ENCODE results near the gene KAT6B. TPM values are rescaled to one million over a fixed set of nuclear protein-coding genes. Genes with fewer than 3 reads are reported as not detected.

KAT6B gene
- polyA plus RNA-seq, 1 donor, result 18.1 TPM

- no peak for DNase-seq
These were observed 165.0 kb downstream of the KAT6B start for GRCh38 chr10:74991435-74991834.

GRCh38 chr10:74992068-74992467 lies 165.7 kb downstream of the KAT6B start:
- no peak for DNase-seq

- no peak for DNase-seq
These were observed 167.2 kb downstream of the KAT6B start for GRCh38 chr10:74993649-74994048.

GRCh38 chr10:74994854-74995253 lies 168.5 kb downstream of the KAT6B start:
- no peak for DNase-seq

GRCh38 chr10:74995806-74996205 lies 169.4 kb downstream of the KAT6B start:
- DNase-seq, result no peak

GRCh38 chr10:74997163-74997562 lies 170.8 kb downstream of the KAT6B start:
- no peak for DNase-seq

DNA sequence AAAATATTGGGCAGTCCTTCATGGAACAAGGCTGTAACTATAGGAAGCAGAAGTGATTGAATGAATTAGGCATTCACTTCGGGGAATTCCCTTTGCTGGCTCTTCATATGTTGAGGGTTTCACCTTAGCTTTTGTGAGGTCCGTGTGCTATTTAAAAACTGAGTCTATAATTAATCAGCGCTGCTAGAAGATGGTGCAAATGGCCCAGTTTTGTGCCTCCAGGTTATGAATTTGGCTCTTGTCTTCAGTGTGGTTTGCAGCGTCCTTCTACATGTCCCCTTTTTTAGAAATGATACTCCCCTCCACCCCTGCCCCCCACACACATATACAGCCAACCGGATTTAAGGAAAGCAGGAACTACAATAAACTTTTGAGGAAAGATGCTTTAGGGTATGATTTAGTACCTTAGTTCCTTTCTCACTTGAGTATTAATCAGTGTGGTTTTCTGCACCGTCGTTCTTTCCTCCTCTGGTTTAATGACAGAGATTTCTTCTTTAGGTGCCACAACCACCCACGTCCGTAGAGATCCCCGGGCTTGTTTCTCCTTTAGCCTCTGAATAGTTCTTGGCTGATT lies 174.4 kb downstream of the KAT6B start:
- no peak for DNase-seq

DNA sequence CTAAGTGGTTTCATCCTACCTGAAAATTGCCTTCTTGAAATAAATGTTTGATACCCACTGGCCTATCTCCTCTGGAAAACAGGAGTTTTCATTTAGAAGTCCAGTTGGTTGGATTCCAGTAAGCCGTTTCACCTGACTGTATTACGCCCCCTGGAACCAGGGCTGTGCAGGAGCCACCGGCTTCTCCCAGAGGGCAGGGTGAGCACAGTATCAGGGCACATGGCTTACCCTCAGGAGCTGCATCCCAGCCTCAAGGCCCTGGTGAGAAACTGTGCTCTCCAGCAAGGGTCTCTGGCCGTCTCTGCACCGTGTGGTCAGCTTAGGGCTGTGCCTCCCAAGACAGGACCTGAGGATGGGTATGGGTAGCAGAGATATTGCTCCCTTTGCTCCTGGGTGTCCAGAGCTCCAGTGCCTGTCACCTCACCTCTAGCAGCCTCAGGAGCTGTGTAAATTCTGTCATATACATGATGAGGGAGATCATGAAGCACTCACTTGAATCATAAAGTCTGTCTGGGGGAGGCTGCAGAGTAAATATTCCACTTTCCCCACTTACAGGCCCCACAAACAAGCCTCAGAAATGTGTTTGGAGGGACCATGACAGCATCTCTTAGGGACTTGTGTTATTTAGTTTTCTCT lies 175.4 kb downstream of the KAT6B start:
- DNase-seq, result no peak

DNA sequence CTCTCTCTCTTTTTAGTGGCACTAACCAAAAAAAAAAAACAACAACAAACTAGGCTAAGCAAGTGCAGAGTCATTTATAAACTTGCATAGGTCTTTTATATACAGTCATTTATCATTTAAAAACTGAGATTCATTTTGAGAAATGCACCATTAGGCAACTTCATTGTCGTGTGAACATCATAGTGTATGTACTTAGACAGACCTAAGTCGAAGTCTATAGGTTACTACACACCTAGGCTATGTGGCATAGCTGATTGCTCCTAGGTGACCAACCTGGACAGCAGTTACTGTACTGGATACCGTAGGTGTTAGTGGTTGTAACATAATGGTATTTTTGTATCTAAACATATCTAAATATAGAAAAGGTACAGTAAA lies 175.9 kb downstream of the KAT6B start:
- DNase-seq, result no peak

DNA sequence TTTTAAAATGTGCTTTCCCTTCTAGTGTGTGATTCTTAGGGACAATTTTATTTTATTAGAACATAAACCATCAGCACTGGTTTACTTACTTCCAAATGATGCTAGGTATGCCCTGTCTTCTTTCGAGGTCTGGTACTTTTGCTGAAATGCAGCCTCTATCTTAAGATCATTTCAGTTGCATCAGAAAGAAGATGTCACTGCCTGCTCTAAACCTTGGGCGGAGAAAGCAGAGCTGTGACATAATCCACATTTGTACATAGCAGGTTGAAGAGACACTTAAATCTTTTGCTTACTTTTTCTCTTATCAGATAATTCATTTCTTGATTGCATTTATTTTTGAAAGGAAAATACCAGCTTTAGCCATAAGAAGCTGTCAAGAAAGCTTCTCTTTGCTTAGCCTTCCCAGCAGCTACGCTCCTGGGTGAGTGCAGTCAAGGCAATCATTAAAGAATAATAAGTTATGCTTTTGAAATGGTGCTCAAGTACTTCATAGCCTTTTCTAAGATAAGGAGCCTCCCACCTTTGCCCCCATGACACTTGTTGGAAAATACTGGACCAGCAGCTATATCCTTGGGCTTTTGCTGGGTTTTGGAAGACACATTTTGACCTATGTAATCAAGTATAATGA lies 176.7 kb downstream of the KAT6B start:
- no peak for DNase-seq

- no peak for DNase-seq
These were observed 177.5 kb downstream of the KAT6B start for GRCh38 chr10:75003891-75004290.

- no peak for DNase-seq
These were observed 181.2 kb downstream of the KAT6B start for GRCh38 chr10:75007646-75008045.

- DNase-seq, result no peak
These were observed 182.6 kb downstream of the KAT6B start for GRCh38 chr10:75008952-75009351.

- DNase-seq, result no peak
These were observed 183.0 kb downstream of the KAT6B start for GRCh38 chr10:75009426-75009825.

DNA sequence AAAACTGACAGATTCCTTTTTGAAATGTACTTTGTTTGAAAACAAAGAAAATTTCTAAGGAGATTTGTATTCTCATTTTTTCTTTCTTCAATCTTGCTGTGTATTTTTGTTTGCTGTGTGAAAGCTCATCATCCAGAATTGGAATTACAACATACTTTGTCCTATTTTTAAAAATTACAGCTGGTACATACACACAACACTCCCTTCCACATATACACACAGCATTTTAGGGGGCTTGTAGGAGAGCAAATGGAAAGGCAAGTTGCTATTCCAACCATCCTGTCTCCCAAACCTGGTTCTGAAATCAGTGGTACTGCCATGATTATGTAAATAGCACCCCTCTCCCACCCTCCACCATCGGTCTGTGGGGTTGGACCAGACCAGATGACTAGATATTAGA lies 184.0 kb downstream of the KAT6B start:
- no peak for DNase-seq

DNA sequence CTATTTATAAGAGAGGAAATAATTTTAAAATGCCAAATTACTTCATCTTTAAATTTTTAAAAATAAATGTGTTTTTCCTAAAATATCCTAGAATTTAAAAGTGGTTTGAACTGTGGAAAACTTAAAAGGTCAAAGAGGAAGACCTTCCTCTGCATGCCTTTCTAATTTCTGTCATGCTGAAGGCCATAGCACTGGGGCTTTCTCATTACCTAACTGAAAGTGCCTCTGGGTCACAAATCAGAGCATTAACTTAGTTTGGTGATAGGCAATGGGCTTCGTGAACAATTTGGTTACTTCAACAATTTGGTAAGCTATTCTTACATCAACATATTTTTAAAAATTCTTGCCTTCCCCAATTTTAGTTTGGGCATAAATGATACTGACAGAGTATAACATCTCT lies 184.8 kb downstream of the KAT6B start:
- no peak for DNase-seq

DNA sequence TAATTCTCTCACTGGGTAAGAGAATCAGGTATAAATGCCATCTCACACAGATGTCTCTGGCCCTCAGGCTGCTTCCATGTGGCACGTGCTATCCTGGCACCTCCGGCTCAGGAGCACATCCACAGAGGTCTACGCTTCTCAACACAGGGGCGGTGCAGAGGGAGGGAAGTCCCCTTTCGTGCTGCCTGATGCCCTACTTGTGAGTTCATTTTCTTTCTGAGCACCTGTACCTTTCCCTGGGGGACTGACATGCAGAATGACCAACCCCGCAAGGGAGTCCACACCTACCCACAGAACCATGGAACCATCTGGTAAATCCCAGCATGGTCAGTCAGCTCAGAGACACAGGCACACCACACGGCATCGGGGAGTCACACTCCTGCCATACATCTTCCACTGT lies 186.1 kb downstream of the KAT6B start:
- DNase-seq, result no peak

- no peak for DNase-seq
These were observed 186.6 kb downstream of the KAT6B start for GRCh38 chr10:75013007-75013406.

GRCh38 chr10:75013522-75013921 lies 187.1 kb downstream of the KAT6B start:
- no peak for DNase-seq

GRCh38 chr10:75014516-75015230 lies 188.3 kb downstream of the KAT6B start:
- no peak for DNase-seq

DNA sequence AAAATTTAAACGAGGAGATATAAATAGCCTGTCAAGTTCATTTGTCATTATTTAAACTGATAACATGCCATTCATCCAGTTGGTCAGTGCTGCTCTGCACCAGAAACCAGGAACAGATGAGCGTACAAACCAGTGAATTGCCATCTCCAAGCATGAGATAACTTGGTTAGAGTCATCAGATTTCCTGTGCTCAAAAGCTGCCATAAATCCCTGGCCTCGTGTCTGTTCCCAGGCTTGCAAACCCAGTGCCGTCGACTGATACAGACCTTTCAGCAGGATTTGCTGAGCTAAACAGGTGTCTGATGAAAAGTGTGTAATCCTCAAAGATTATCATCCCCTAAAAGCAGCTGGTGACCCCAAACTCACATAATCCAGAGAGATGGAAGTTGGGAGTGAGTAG lies 189.0 kb downstream of the KAT6B start:
- DNase-seq, result no peak

GRCh38 chr10:75016325-75016724 lies 189.9 kb downstream of the KAT6B start:
- no peak for DNase-seq

GRCh38 chr10:75018251-75018650 lies 191.9 kb downstream of the KAT6B start:
- no peak for DNase-seq

Data from hindlimb muscle (tissue), 1 donor.